Astrocyte of the spinal cord (primary cell): Measurements from ENCODE around the gene IGFBP1.
"Not testable (repeated sequence)": the region's sequence is repeated elsewhere in the genome, so short reads cannot be mapped to it uniquely, and the experiment has no call there.

ENCODE experiments used
- DNase-seq: peaks from one replicate; pipeline ENCODE4 v3.0.0; 2011; ENCODE audit warnings: low read depth, low spot score
- H3K4me3 ChIP-seq: 2 replicates; pipeline ENCODE4 v1.5.1; 2011; ENCODE audit warnings: low read depth, mild to moderate bottlenecking, low read length, moderate library complexity
- CTCF ChIP-seq: IDR thresholded peaks from 2 replicates; pipeline ENCODE4 v1.5.1; 2012; ENCODE audit warnings: low read depth, mild to moderate bottlenecking, low read length, inconsistent platforms
- in situ Hi-C: cut with HindIII; loops from 2 replicates; pipeline ENCODE4 v1.10.0; 2017; ENCODE audit warnings: low sequenced_read_pairs

IGFBP1 gene

GRCh38 chr7:45888185-45888992 is at the start of gene IGFBP1:
IGFBP1 (plus strand) TSS chr7:45888488; CDS start chr7:45888653, 165 bp downstream.
- TF ChIP-seq CTCF: no peak
- peak; percentile 13 for DNase-seq
- in situ Hi-C loops: no loop called here
- peak within 1 kb of the TSS; percentile 39 for H3K4me3 ChIP-seq

- in situ Hi-C loops, H3K4me3 ChIP-seq, DNase-seq: not testable (repeated sequence)
Observed at GRCh38 chr7:45838852-45839251, 49.4 kb upstream of the IGFBP1 start.

- DNase-seq, in situ Hi-C loops, H3K4me3 ChIP-seq: not testable (repeated sequence)
Observed at GRCh38 chr7:45841926-45842717, 46.2 kb upstream of the IGFBP1 start.

- DNase-seq, in situ Hi-C loops, H3K4me3 ChIP-seq: not testable (repeated sequence)
Observed at GRCh38 chr7:45846536-45846935, 41.8 kb upstream of the IGFBP1 start.

GRCh38 chr7:45848734-45849133 is 39.6 kb upstream of the IGFBP1 start:
- in situ Hi-C loops, H3K4me3 ChIP-seq, DNase-seq: not testable (repeated sequence)

GRCh38 chr7:45852984-45853383 is 35.3 kb upstream of the IGFBP1 start:
- H3K4me3 ChIP-seq, DNase-seq, in situ Hi-C loops: not testable (repeated sequence)

GRCh38 chr7:45853491-45853890 is 34.8 kb upstream of the IGFBP1 start:
- H3K4me3 ChIP-seq, DNase-seq, in situ Hi-C loops: not testable (repeated sequence)

GRCh38 chr7:45855680-45856079 is 32.6 kb upstream of the IGFBP1 start:
- DNase-seq, in situ Hi-C loops, H3K4me3 ChIP-seq: not testable (repeated sequence)

GRCh38 chr7:45856888-45857287 is 31.4 kb upstream of the IGFBP1 start:
- H3K4me3 ChIP-seq, in situ Hi-C loops, DNase-seq: not testable (repeated sequence)

- in situ Hi-C loops: no loop called here
- peak; percentile 20 for TF ChIP-seq CTCF
- H3K4me3 ChIP-seq: no peak overlapping the region
- no peak for DNase-seq
Observed at GRCh38 chr7:45863715-45864114, 24.6 kb upstream of the IGFBP1 start.
